Activated naive CD8-positive, alpha-beta T cell treated with anti-CD3 and anti-CD28 coated beads, Interleukin-2, amount 10 ng/mL, durations not matched to agents 7 days and 5 days (primary cell): Measurements from ENCODE around the gene MAF. TPM values are rescaled to one million over a fixed set of nuclear protein-coding genes. Genes with fewer than 3 reads are reported as not detected.

Source experiments
- ATAC-seq: fragments of 150-1000 bp; cut with Tn5 transposase; one replicate; pipeline ENCODE4 v1.10.0; 2021; ENCODE audit warnings: low read depth, moderate library complexity
- POLR2A ChIA-PET: fragments of 350-600 bp; sonication (Branson Sonifier 250); formaldehyde crosslinking; loops from one replicate; lab custom pipeline; 2021; ENCODE audit warnings: antibody characterized with exemption; lab: Charles Lee
- DNase-seq: peaks from one replicate; pipeline ENCODE4 v3.0.0; 2021
- H3K27ac Mint-ChIP-seq: one replicate; pipeline ENCODE4 v1.8.0; 2022; ENCODE audit warnings: mild to moderate bottlenecking, mixed read lengths
- H3K27me3 Mint-ChIP-seq: one replicate; pipeline ENCODE4 v1.8.0; 2022; ENCODE audit warnings: mild to moderate bottlenecking, moderate library complexity, mixed read lengths
- H3K36me3 Mint-ChIP-seq: one replicate; pipeline ENCODE4 v1.8.0; 2021; ENCODE audit warnings: mild to moderate bottlenecking, mixed read lengths
- H3K4me1 Mint-ChIP-seq: one replicate; pipeline ENCODE4 v1.8.0; 2021; ENCODE audit warnings: mixed read lengths
- H3K4me3 Mint-ChIP-seq: one replicate; pipeline ENCODE4 v1.8.0; 2022; ENCODE audit warnings: mild to moderate bottlenecking, moderate library complexity, mixed read lengths
- H3K9me3 Mint-ChIP-seq: one replicate; pipeline ENCODE4 v1.8.0; 2021; ENCODE audit warnings: mixed read lengths
- total RNA-seq, 2 experiments: library from RNA; stranded (reverse); gene quantifications; one replicate each; pipeline ENCODE4 v1.2.3, GENCODE V29; 2021

Gene MAF
- total RNA-seq, 2 experiments from 2014 or later = 7.6 to 8.8 TPM

GRCh38 chr16:79628501-79628975 is 28.0 kb upstream of the MAF start:
- peaks cover 11% of the 10 kb centered on the region for H3K27me3 Mint-ChIP-seq
- DNase-seq (no peak), ATAC-seq (peak; percentile 70)
- H3K9me3 Mint-ChIP-seq = peaks cover 2% of the 10 kb centered on the region
- H3K36me3 Mint-ChIP-seq = no peaks in the 10 kb centered on the region
- POLR2A ChIA-PET = no interaction called here
- no peak overlapping the region for H3K4me3 Mint-ChIP-seq
- H3K4me1 Mint-ChIP-seq = peaks cover 10% of the 10 kb centered on the region
- H3K27ac Mint-ChIP-seq = no peak overlapping the region

GRCh38 chr16:79627092-79627491 is 26.6 kb upstream of the MAF start:
- peaks cover 10% of the 10 kb centered on the region for H3K4me1 Mint-ChIP-seq
- H3K9me3 Mint-ChIP-seq = peaks cover 2% of the 10 kb centered on the region

GRCh38 chr16:79625738-79626137 is 25.2 kb upstream of the MAF start:
- Mint-ChIP-seq H3K4me3 (no peak overlapping the region), H3K36me3 (no peaks in the 10 kb centered on the region), H3K9me3 (peaks cover 2% of the 10 kb centered on the region), H3K27me3 (peaks cover 26% of the 10 kb centered on the region), H3K4me1 (peaks cover 10% of the 10 kb centered on the region), H3K27ac (no peak overlapping the region)
- POLR2A ChIA-PET = no interaction called here
- ATAC-seq = no peak
- no peak for DNase-seq

More at GRCh38 chr16:79627092-79627491, 26.6 kb upstream of the MAF start:
- H3K27ac Mint-ChIP-seq = no peak overlapping the region
- ATAC-seq = no peak
- DNase-seq = no peak
- H3K4me3 Mint-ChIP-seq = no peak overlapping the region
- peaks cover 19% of the 10 kb centered on the region for H3K27me3 Mint-ChIP-seq
- POLR2A ChIA-PET = no interaction called here
- H3K36me3 Mint-ChIP-seq = no peaks in the 10 kb centered on the region

GRCh38 chr16:79623824-79624223 is 23.3 kb upstream of the MAF start:
- H3K27ac Mint-ChIP-seq = no peak overlapping the region

GRCh38 chr16:79623062-79623461 is 22.5 kb upstream of the MAF start:
- no peak for ATAC-seq
- no peak for DNase-seq
- no peak overlapping the region for H3K4me3 Mint-ChIP-seq
- H3K27ac Mint-ChIP-seq = no peak overlapping the region
- POLR2A ChIA-PET = no interaction called here
- peaks cover 2% of the 10 kb centered on the region for H3K9me3 Mint-ChIP-seq
- peaks cover 3% of the 10 kb centered on the region for H3K36me3 Mint-ChIP-seq
- H3K4me1 Mint-ChIP-seq = peaks cover 12% of the 10 kb centered on the region
- peaks cover 28% of the 10 kb centered on the region for H3K27me3 Mint-ChIP-seq

More at GRCh38 chr16:79623824-79624223, 23.3 kb upstream of the MAF start:
- POLR2A ChIA-PET = interaction anchor here (0.6 kb wide), 1 partner anchor 30 kb away, joined by 3 read pairs; no protein-coding TSS in a partner anchor
- Mint-ChIP-seq H3K36me3 (peaks cover 3% of the 10 kb centered on the region), H3K4me3 (no peak overlapping the region), H3K4me1 (peaks cover 14% of the 10 kb centered on the region), H3K9me3 (peaks cover 2% of the 10 kb centered on the region), H3K27me3 (peaks cover 28% of the 10 kb centered on the region)
- DNase-seq = no peak
- no peak for ATAC-seq

- H3K4me1 Mint-ChIP-seq = peaks cover 15% of the 10 kb centered on the region
- no peak for ATAC-seq
- H3K27me3 Mint-ChIP-seq = peaks cover 28% of the 10 kb centered on the region
- H3K4me3 Mint-ChIP-seq = no peak overlapping the region
- H3K9me3 Mint-ChIP-seq = peaks cover 2% of the 10 kb centered on the region
- no peak for DNase-seq
- H3K36me3 Mint-ChIP-seq = peaks cover 3% of the 10 kb centered on the region
- POLR2A ChIA-PET = no interaction called here
- H3K27ac Mint-ChIP-seq = no peak overlapping the region
Measured at GRCh38 chr16:79621027-79621426, 20.5 kb upstream of the MAF start.

- Mint-ChIP-seq H3K27me3 (peaks cover 18% of the 10 kb centered on the region), H3K9me3 (peaks cover 2% of the 10 kb centered on the region), H3K4me1 (peaks cover 15% of the 10 kb centered on the region), H3K36me3 (peaks cover 3% of the 10 kb centered on the region), H3K4me3 (no peak overlapping the region), H3K27ac (peak overlapping the region; percentile 32)
- POLR2A ChIA-PET = no interaction called here
- no peak for DNase-seq
- ATAC-seq = peak; percentile 23
Measured at GRCh38 chr16:79618692-79619050, 18.1 kb upstream of the MAF start.

- ATAC-seq (peak; percentile 63), DNase-seq (no peak)
- Mint-ChIP-seq H3K27me3 (peaks cover 14% of the 10 kb centered on the region), H3K9me3 (peaks cover 2% of the 10 kb centered on the region), H3K4me1 (peaks cover 15% of the 10 kb centered on the region), H3K36me3 (peaks cover 3% of the 10 kb centered on the region), H3K27ac (peak overlapping the region; percentile 32), H3K4me3 (peak overlapping the region; percentile 55)
- POLR2A ChIA-PET = no interaction called here
Measured at GRCh38 chr16:79618041-79618691, 17.6 kb upstream of the MAF start.

- H3K27ac Mint-ChIP-seq = no peak overlapping the region
- no peaks in the 10 kb centered on the region for H3K36me3 Mint-ChIP-seq
- DNase-seq (no peak), ATAC-seq (no peak)
- H3K27me3 Mint-ChIP-seq = peaks cover 22% of the 10 kb centered on the region
- POLR2A ChIA-PET = no interaction called here
- H3K4me3 Mint-ChIP-seq = no peak overlapping the region
- peaks cover 4% of the 10 kb centered on the region for H3K4me1 Mint-ChIP-seq
- H3K9me3 Mint-ChIP-seq = no peaks in the 10 kb centered on the region
Measured at GRCh38 chr16:79613009-79613408, 12.5 kb upstream of the MAF start.

- H3K4me3 Mint-ChIP-seq = no peak overlapping the region
- no peaks in the 10 kb centered on the region for H3K9me3 Mint-ChIP-seq
- no peak overlapping the region for H3K27ac Mint-ChIP-seq
- DNase-seq (no peak), ATAC-seq (no peak)
- H3K4me1 Mint-ChIP-seq = no peaks in the 10 kb centered on the region
- POLR2A ChIA-PET = no interaction called here
- peaks cover 29% of the 10 kb centered on the region for H3K27me3 Mint-ChIP-seq
- no peaks in the 10 kb centered on the region for H3K36me3 Mint-ChIP-seq
Measured at GRCh38 chr16:79612207-79612606, 11.7 kb upstream of the MAF start.

- DNase-seq (no peak), ATAC-seq (no peak)
- POLR2A ChIA-PET = no interaction called here
- Mint-ChIP-seq H3K36me3 (no peaks in the 10 kb centered on the region), H3K27ac (no peak overlapping the region), H3K9me3 (no peaks in the 10 kb centered on the region), H3K4me1 (no peaks in the 10 kb centered on the region), H3K27me3 (peaks cover 35% of the 10 kb centered on the region), H3K4me3 (no peak overlapping the region)
Measured at GRCh38 chr16:79610771-79611170, 10.2 kb upstream of the MAF start.

- Mint-ChIP-seq H3K4me1 (no peaks in the 10 kb centered on the region), H3K36me3 (no peaks in the 10 kb centered on the region), H3K9me3 (no peaks in the 10 kb centered on the region), H3K27ac (no peak overlapping the region), H3K27me3 (peaks cover 45% of the 10 kb centered on the region), H3K4me3 (no peak overlapping the region)
- no peak for ATAC-seq
- no peak for DNase-seq
- POLR2A ChIA-PET = no interaction called here
Measured at GRCh38 chr16:79609861-79610260, 9.3 kb upstream of the MAF start.

- Mint-ChIP-seq H3K4me3 (no peak overlapping the region), H3K4me1 (no peaks in the 10 kb centered on the region), H3K9me3 (no peaks in the 10 kb centered on the region), H3K27me3 (peaks cover 50% of the 10 kb centered on the region), H3K36me3 (no peaks in the 10 kb centered on the region), H3K27ac (no peak overlapping the region)
- POLR2A ChIA-PET = no interaction called here
- ATAC-seq (no peak), DNase-seq (no peak)
Measured at GRCh38 chr16:79608976-79609375, 8.4 kb upstream of the MAF start.

GRCh38 chr16:79607587-79607986 is 7.0 kb upstream of the MAF start:
- no peaks in the 10 kb centered on the region for H3K36me3 Mint-ChIP-seq
- H3K4me3 Mint-ChIP-seq = no peak overlapping the region
- DNase-seq = no peak
- H3K27ac Mint-ChIP-seq = no peak overlapping the region
- POLR2A ChIA-PET = no interaction called here
- no peak for ATAC-seq
- no peaks in the 10 kb centered on the region for H3K9me3 Mint-ChIP-seq
- H3K4me1 Mint-ChIP-seq = peaks cover 3% of the 10 kb centered on the region
- peaks cover 60% of the 10 kb centered on the region for H3K27me3 Mint-ChIP-seq
